Endothelial cell of umbilical vein (primary cell): ENCODE results near the gene PSMA6. TPM values are rescaled to one million over a fixed set of nuclear protein-coding genes. Genes with fewer than 3 reads are reported as not detected.

ENCODE experiments used
- BruUV-seq: library from RNA; stranded (reverse); fragments of 400-500 nt; replicated peaks from 2 replicates; lab custom pipeline; 2021; lab: Mats Ljungman, UMichigan
- CTCF ChIA-PET: fragments of 300-600, 350-600 bp; sonication (Branson Sonifier 250); formaldehyde crosslinking; loops from one replicate; lab custom pipeline; 2021; ENCODE audit warnings: antibody characterized with exemption, inconsistent platforms; lab: Charles Lee
- POLR2A ChIA-PET: fragments of 300-600, 350-600 bp; sonication (Branson Sonifier 250); formaldehyde crosslinking; loops from one replicate; lab custom pipeline; 2021; ENCODE audit warnings: antibody characterized with exemption, inconsistent platforms; lab: Charles Lee
- DNase-seq: peaks from one replicate; pipeline ENCODE4 v3.0.0-alpha.2; 2011; ENCODE audit warnings: low read depth, low spot score
- FAIRE-seq: peaks from 2 replicates; lab custom pipeline; 2011; peaks lifted over from hg19 to GRCh38; lab: Jason Lieb, UNC
- H2AFZ ChIP-seq: 2 replicates; pipeline ENCODE4 v1.6.0; 2012; ENCODE audit warnings: low read depth, low read length, control low read depth, inconsistent platforms
- H3K27ac ChIP-seq: 2 replicates; pipeline ENCODE4 v1.5.1; 2011; ENCODE audit warnings: low read depth, mild to moderate bottlenecking, control low read depth, low read length, moderate library complexity; ENCODE audit not compliant: insufficient read depth
- H3K27me3 ChIP-seq, 2 experiments: 2 replicates each; pipeline versions ENCODE4 v1.6.0 to v1.6.1; 2011; ENCODE audit warnings: low read length in 2 of 2, mixed read lengths in 1 of 2; ENCODE audit not compliant: control insufficient read depth in 2 of 2, insufficient read depth in 2 of 2
- H3K36me3 ChIP-seq, 2 experiments: 2 replicates in 1 of 2; 3 replicates in 1 of 2; pipeline ENCODE4 v1.5.1; 2011; ENCODE audit warnings: low read length in 2 of 2, mild to moderate bottlenecking in 1 of 2, moderate library complexity in 1 of 2; ENCODE audit not compliant: control insufficient read depth in 2 of 2, insufficient read depth in 2 of 2; ENCODE audit errors: extremely low read depth in 1 of 2
- H3K4me1 ChIP-seq: 3 replicates; pipeline ENCODE4 v1.5.1; 2011; ENCODE audit warnings: mild to moderate bottlenecking, low read length; ENCODE audit not compliant: control insufficient read depth, insufficient read depth; ENCODE audit errors: extremely low read depth
- H3K4me2 ChIP-seq: 2 replicates; pipeline ENCODE4 v1.6.1; 2011; ENCODE audit warnings: low read length, control low read depth, mixed read lengths; ENCODE audit not compliant: insufficient read depth
- H3K4me3 ChIP-seq, 3 experiments: fragments of 200-600 bp in 1 of 3; sonication (generic), shearing (Covaris generic) in 1 of 3; replicated peaks in 1 of 3; 2 replicates each; pipeline ENCODE4 v1.5.1; 2011 to 2016; ENCODE audit warnings: control low read depth in 3 of 3, low read length in 3 of 3, mild to moderate bottlenecking in 2 of 3, inconsistent platforms in 1 of 3, low read depth in 1 of 3, moderate library complexity in 1 of 3; ENCODE audit not compliant: insufficient read depth in 1 of 3
- H3K79me2 ChIP-seq: 2 replicates; pipeline ENCODE4 v1.6.0; 2012; ENCODE audit warnings: low read length, inconsistent platforms; ENCODE audit not compliant: control insufficient read depth, insufficient read depth
- H3K9ac ChIP-seq: replicated peaks from 2 replicates; pipeline ENCODE3; 2011; ENCODE audit warnings: low read length, control low read depth; ENCODE audit not compliant: insufficient read depth; ENCODE audit errors: extremely low read depth
- H3K9me1 ChIP-seq: replicated peaks from 3 replicates; pipeline ENCODE4 v1.6.0; 2011; ENCODE audit warnings: mild to moderate bottlenecking, low read length; ENCODE audit not compliant: control insufficient read depth, insufficient read depth; ENCODE audit errors: extremely low read depth
- H3K9me3 ChIP-seq: replicated peaks from 2 replicates; pipeline ENCODE4 v1.5.1; 2012; ENCODE audit warnings: low read length, inconsistent platforms; ENCODE audit not compliant: control insufficient read depth, insufficient read depth
- H4K20me1 ChIP-seq: replicated peaks from 2 replicates; pipeline ENCODE3; 2011; ENCODE audit warnings: mild to moderate bottlenecking, low read length; ENCODE audit not compliant: control insufficient read depth, insufficient read depth; ENCODE audit errors: extremely low read depth
- EZH2 ChIP-seq: IDR thresholded peaks from 2 replicates; pipeline ENCODE4 v1.6.1; 2012; ENCODE audit warnings: borderline replicate concordance, low read depth, mild to moderate bottlenecking, moderate library complexity, low read length, inconsistent platforms; ENCODE audit not compliant: severe bottlenecking
- FOS ChIP-seq: IDR thresholded peaks from 2 replicates; pipeline ENCODE4 v1.6.1; 2011; ENCODE audit warnings: mild to moderate bottlenecking, low read length, moderate library complexity, borderline replicate concordance; ENCODE audit not compliant: insufficient read depth
- GATA2 ChIP-seq: IDR thresholded peaks from 2 replicates; pipeline ENCODE4 v1.7.0; 2011; ENCODE audit warnings: low read depth, mild to moderate bottlenecking, moderate library complexity, mixed read lengths, low read length; ENCODE audit not compliant: insufficient read length, insufficient read depth
- JUN ChIP-seq: IDR thresholded peaks from 2 replicates; pipeline ENCODE4 v1.6.1; 2011; ENCODE audit warnings: borderline replicate concordance, low read depth; ENCODE audit not compliant: insufficient read length, insufficient read depth
- MYC ChIP-seq: IDR thresholded peaks from one replicate; pipeline ENCODE4 v1.6.1; 2011; ENCODE audit warnings: mild to moderate bottlenecking, low read depth, low read length
- POLR2A ChIP-seq: IDR thresholded peaks from 2 replicates; pipeline ENCODE4 v1.6.1; 2012; ENCODE audit warnings: low read depth, mild to moderate bottlenecking, control low read depth, low read length
- POLR2AphosphoS5 ChIP-seq: IDR thresholded peaks from 2 replicates; pipeline ENCODE4 v1.6.1; 2012; ENCODE audit warnings: low read depth, mild to moderate bottlenecking, control low read depth, low read length, moderate library complexity; ENCODE audit not compliant: insufficient read depth
- dilution Hi-C: fragments of 300-500 bp; cut with MboI; formaldehyde crosslinking; loops from one replicate; pipeline ENCODE4 v1.15.0; 2019; ENCODE audit warnings: low sequenced_read_pairs; ENCODE audit not compliant: extremely low pct_ligation_motif_present
- intact Hi-C: fragments of 100-400 bp; cut with micrococcal nuclease; formaldehyde crosslinking; loops from one replicate; pipeline ENCODE4 v1.10.0; 2022
- polyA plus RNA-seq, 4 experiments: library from polyadenylated mRNA; depleted of rRNA in 3 of 4; stranded (reverse) in 3 of 4; unstranded in 1 of 4; fragments of >200 nt; gene quantifications; 2 replicates each; pipeline versions ENCODE4 v1.2.1 to v1.2.3, GENCODE V29; 2011 to 2012; ENCODE audit warnings: missing spikeins in 1 of 4
- total RNA-seq: library from RNA; stranded (reverse); gene quantifications from 2 replicates; pipeline ENCODE4 v1.2.3, GENCODE V29; 2021
- TF ChIP-seq, protein P1 (sequence below), 2 donors: IDR thresholded peaks; 1 replicate in 1 of 2; 2 replicates in 1 of 2; pipeline ENCODE4 v1.5.1; 2011; ENCODE audit warnings: low read length in 2 of 2, mild to moderate bottlenecking in 2 of 2, moderate library complexity in 2 of 2, control low read depth in 1 of 2, inconsistent platforms in 1 of 2, low read depth in 1 of 2; ENCODE audit not compliant: insufficient read depth in 1 of 2; ENCODE audit errors: extremely low read depth in 1 of 2
- TF ChIP-seq, protein P2 (sequence below): IDR thresholded peaks from 2 replicates; pipeline ENCODE4 v1.6.1; 2011; ENCODE audit not compliant: insufficient read depth, insufficient read length

Gene PSMA6
- total and polyA plus RNA-seq, 2 donors (not counting 3 experiments of a cell fraction or from before 2014, with no cell fraction given): 170 to 197 TPM

DNA sequence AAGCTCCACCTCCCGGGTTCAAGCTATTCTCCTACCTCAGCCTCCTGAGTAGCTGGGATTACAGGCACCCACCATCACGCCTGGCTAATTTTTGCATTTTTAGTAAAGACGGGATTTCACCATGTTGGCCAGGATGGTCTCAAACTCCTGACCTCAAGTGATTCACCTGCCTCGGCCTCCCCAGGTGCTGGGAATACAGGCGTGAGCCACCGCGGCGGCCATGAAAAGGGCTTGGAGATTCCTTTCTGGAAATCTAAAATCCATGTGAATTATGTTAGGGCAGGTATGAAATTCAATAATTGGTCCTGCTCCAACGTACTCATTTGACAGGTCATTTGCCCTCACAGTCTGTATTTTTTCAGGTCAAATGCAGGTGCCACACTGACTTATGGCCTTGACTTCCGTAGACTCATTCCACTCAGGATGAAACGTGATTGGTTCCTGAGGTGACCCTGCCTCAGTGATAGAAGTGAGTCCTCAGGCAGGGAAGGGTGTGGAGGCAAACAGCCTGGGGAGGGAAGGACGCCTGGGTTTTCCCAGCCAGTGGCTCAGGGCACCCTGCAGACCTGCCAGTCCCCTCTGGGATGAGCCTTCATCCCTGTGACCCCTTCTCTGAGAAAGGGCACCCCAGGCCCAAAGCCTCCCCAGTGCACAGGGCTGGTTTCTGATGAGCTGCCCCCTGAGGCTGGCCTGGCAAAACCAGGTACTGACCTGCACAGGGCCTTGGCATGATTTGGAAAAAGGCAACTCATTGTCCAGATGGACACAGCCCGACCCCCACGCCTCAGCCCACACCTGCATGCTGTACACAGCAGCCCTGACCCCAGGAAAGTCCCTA, 48.7 kb downstream of the PSMA6 start:
- Histone ChIP-seq H3K4me2 (no peak overlapping the region), H3K36me3 (no peaks in the 10 kb centered on the region), H3K9ac (no peak overlapping the region), H3K4me3 (no peak overlapping the region), H3K4me1 (peaks cover 26% of the 10 kb centered on the region), H4K20me1 (no peaks in the 10 kb centered on the region), H2AFZ (peak overlapping the region; percentile 92), H3K27ac (no peak overlapping the region), H3K27me3 (no peaks in the 10 kb centered on the region), H3K79me2 (no peaks in the 10 kb centered on the region), H3K9me1 (no peaks in the 10 kb centered on the region), H3K9me3 (no peaks in the 10 kb centered on the region)
- ChIA-PET CTCF (interaction anchor here (0.9 to 1.6 kb wide), 9 partner anchors 8 to 126 kb away, joined by 3 to 8 read pairs (median 5); partner anchors contain the start of genes NFKBIA and PSMA6), POLR2A (interaction anchor here (0.5 to 1.2 kb wide), 3 partner anchors 23 to 263 kb away, joined by 4 to 6 read pairs (median 5); partner anchors contain the start of gene NFKBIA)
- no peak for FAIRE-seq
- intact Hi-C loops (loop anchor here (5.0 kb wide), 1 partner anchor 49 kb away; the partner anchor contains the start of gene PSMA6), dilution Hi-C loops (no loop called here)
- BruUV-seq: no TSS peak
- DNase-seq: no peak
- TF ChIP-seq FOS (no peak), POLR2AphosphoS5 (no peak), EZH2 (no peak), GATA2 (no peak), JUN (no peak), POLR2A (no peak), MYC (no peak)
- TF ChIP-seq, protein P1, sequence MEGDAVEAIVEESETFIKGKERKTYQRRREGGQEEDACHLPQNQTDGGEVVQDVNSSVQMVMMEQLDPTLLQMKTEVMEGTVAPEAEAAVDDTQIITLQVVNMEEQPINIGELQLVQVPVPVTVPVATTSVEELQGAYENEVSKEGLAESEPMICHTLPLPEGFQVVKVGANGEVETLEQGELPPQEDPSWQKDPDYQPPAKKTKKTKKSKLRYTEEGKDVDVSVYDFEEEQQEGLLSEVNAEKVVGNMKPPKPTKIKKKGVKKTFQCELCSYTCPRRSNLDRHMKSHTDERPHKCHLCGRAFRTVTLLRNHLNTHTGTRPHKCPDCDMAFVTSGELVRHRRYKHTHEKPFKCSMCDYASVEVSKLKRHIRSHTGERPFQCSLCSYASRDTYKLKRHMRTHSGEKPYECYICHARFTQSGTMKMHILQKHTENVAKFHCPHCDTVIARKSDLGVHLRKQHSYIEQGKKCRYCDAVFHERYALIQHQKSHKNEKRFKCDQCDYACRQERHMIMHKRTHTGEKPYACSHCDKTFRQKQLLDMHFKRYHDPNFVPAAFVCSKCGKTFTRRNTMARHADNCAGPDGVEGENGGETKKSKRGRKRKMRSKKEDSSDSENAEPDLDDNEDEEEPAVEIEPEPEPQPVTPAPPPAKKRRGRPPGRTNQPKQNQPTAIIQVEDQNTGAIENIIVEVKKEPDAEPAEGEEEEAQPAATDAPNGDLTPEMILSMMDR (IDR thresholded peaks at IDR 0.05; ENCODE audit: extremely low read depth in 1 of 2, insufficient read depth in 1 of 2, low read depth in 1 of 2, low read length in 2 of 2): no peak
- TF ChIP-seq, protein P2, sequence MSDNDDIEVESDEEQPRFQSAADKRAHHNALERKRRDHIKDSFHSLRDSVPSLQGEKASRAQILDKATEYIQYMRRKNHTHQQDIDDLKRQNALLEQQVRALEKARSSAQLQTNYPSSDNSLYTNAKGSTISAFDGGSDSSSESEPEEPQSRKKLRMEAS: no peak
